Uterus (tissue), 2 donors: ENCODE results near the gene LIMK2.
"Not testable (repeated sequence)": the region's sequence is repeated elsewhere in the genome, so short reads cannot be mapped to it uniquely, and the experiment has no call there.

Source experiments
- CTCF ChIP-seq, 4 experiments: fragments of 200-600 bp in 2 of 4; fragments of 450-650 bp in 2 of 4; sonication (generic) in 2 of 4; IDR thresholded peaks; one replicate each; pipeline ENCODE4 v1.5.1; 2016 to 2019; ENCODE audit warnings: antibody characterized with exemption in 4 of 4, mild to moderate bottlenecking in 2 of 4, moderate library complexity in 1 of 4
- POLR2A ChIP-seq, 2 donors: fragments of 450-650 bp; IDR thresholded peaks; one replicate each; pipeline ENCODE4 v1.6.1; 2016; ENCODE audit warnings: antibody characterized with exemption in 2 of 2, mild to moderate bottlenecking in 1 of 2, moderate library complexity in 1 of 2

DNA sequence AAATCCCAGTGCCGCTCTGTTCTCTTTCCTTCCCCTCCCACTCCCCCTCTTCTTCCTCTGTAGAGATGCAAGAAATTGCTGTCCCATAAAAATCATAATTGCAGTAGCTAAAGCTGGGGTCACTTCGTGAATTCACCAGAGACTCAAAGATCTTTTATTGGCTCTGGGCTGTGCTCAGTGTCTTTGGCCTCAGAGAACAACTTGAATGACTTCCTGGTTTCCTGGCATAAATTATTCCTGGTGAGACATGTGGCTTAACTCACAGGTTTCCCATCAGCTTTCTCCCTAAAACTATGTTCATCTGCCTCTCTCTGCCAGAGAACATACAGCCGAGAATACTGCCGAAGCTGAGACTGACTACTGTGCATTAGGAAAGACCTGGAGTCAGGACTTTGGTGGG lies 7.0 kb upstream of the LIMK2 start:
- TF ChIP-seq POLR2A, CTCF (IDR thresholded peaks at IDR 0.05): not testable (repeated sequence)
